OCI-LY7 (cell line): ENCODE data around the gene GDPD4.

ENCODE experiments used
- CTCF ChIP-seq: fragments of 200-600 bp; sonication (generic); conservative IDR thresholded peaks from 2 replicates; pipeline ENCODE4 v1.5.1; 2014; ENCODE audit warnings: mild to moderate bottlenecking, antibody characterized with exemption, low read length, moderate library complexity, mixed read lengths
- EZH2phosphoT487 ChIP-seq: fragments of 200-600 bp; sonication (generic); IDR thresholded peaks from 2 replicates; pipeline ENCODE4 v1.6.1; 2018; ENCODE audit warnings: low read depth, borderline replicate concordance, mild to moderate bottlenecking, mixed run types, antibody characterized with exemption, low read length, moderate library complexity, mixed read lengths

- TF ChIP-seq CTCF (no peak), EZH2phosphoT487 (no peak)
These were observed 118.0 kb downstream of the GDPD4 start for GRCh38 chr11:77183431-77183984.
